Lower lobe of right lung (tissue), 2 donors: ENCODE measurements around the gene MAGT1. TPM values are rescaled to one million over a fixed set of nuclear protein-coding genes. Genes with fewer than 3 reads are reported as not detected.
"Not testable (repeated sequence)": the region's sequence is repeated elsewhere in the genome, so short reads cannot be mapped to it uniquely, and the experiment has no call there.

Experiments used
- ATAC-seq, 2 donors: fragments of 200-7000 bp; cut with Tn5 transposase; one replicate each; pipeline ENCODE4 v1.9.1; 2020 to 2022; ENCODE audit warnings: mild to moderate bottlenecking in 2 of 2, moderate library complexity in 2 of 2
- DNase-seq: peaks from one replicate; pipeline ENCODE4 v3.0.0-alpha.2; 2020
- H3K27ac ChIP-seq: fragments of 200-600 bp; one replicate; pipeline ENCODE4 v1.8.0; 2022
- H3K27me3 ChIP-seq: fragments of 200-600 bp; one replicate; pipeline ENCODE4 v1.8.0; 2022; ENCODE audit warnings: low read depth
- H3K36me3 ChIP-seq: fragments of 200-600 bp; one replicate; pipeline ENCODE4 v1.8.0; 2022; ENCODE audit warnings: mild to moderate bottlenecking
- H3K4me1 ChIP-seq: fragments of 200-600 bp; one replicate; pipeline ENCODE4 v1.8.0; 2022
- H3K4me3 ChIP-seq: fragments of 200-600 bp; one replicate; pipeline ENCODE4 v1.8.0; 2022; ENCODE audit warnings: mild to moderate bottlenecking
- H3K9me3 ChIP-seq: fragments of 200-600 bp; one replicate; pipeline ENCODE4 v1.8.0; 2022
- CTCF ChIP-seq: fragments of 200-600 bp; IDR thresholded peaks from one replicate; pipeline ENCODE4 v1.8.0; 2022; ENCODE audit warnings: antibody characterized with exemption, mild to moderate bottlenecking
- intact Hi-C: fragments of 100-400 bp; cut with DNase I; formaldehyde crosslinking; loops from one replicate; pipeline ENCODE4 v1.11.0; 2022
- long read RNA-seq: library from polyadenylated mRNA; unstranded; transcript quantifications from one replicate; pipeline ENCODE4 v2.0.0, GENCODE V29; 2021
- total RNA-seq: library from RNA; stranded (reverse); fragmentation: NEBNext Ultra II Directional; extraction: Animal tissue kit (Norgen Biotek cat#: 25700); gene quantifications from one replicate; pipeline ENCODE4 v1.2.1, GENCODE V29; 2021
- donor health status: DM: no; HTN: yes; CAD: no; lungs with severe emphysema.

MAGT1 gene
- 57.9 TPM for total RNA-seq
- long read RNA-seq, full-length matches to known transcripts = 15 of 24 reads
- long read RNA-seq, partial matches to known transcripts = 1 of 24 reads
- long read RNA-seq, other reads (novel, unspliced or antisense) = 8 of 24 reads

GRCh38 chrX:77894921-77895886, at the start of gene MAGT1:
Gene MAGT1 (minus strand): TSS chrX:77895435. CDS start chrX:77895410, 25 bp downstream.
- Histone ChIP-seq H3K36me3 (no peaks in the 10 kb centered on the region), H3K27ac (peak within 1 kb of the TSS; percentile 93), H3K9me3 (no peaks in the 10 kb centered on the region), H3K27me3 (no peaks in the 10 kb centered on the region), H3K4me1 (no peaks in the 10 kb centered on the region), H3K4me3 (peak within 1 kb of the TSS; percentile 70)
- DNase-seq = peak; percentile 93
- peak; percentile 96 to 98 for ATAC-seq
- intact Hi-C loops = no loop called here
- no peak for TF ChIP-seq CTCF

DNA sequence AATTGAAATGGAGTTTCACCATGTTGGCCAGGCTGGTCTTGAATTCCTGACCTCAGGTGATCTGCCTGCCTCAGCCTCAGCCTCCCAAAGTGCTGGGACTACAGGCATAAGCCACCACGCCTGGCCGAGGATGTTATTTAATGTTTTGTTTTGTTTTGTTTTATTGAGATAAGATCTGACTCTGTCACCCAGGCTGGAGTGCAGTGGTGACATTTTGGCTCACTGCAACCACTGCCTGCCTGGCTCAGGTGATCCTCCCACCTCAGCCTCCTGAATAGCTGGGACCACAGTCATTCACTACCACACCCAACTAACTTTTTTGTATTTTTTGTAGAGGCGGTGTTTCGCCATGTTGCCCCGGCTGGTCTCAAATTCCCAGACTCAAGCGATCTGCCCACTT, 49.8 kb upstream of the MAGT1 start:
- H3K4me3 ChIP-seq, intact Hi-C loops, H3K4me1 ChIP-seq, H3K27me3 ChIP-seq, DNase-seq, H3K27ac ChIP-seq, H3K36me3 ChIP-seq, H3K9me3 ChIP-seq, ATAC-seq: not testable (repeated sequence)

DNA sequence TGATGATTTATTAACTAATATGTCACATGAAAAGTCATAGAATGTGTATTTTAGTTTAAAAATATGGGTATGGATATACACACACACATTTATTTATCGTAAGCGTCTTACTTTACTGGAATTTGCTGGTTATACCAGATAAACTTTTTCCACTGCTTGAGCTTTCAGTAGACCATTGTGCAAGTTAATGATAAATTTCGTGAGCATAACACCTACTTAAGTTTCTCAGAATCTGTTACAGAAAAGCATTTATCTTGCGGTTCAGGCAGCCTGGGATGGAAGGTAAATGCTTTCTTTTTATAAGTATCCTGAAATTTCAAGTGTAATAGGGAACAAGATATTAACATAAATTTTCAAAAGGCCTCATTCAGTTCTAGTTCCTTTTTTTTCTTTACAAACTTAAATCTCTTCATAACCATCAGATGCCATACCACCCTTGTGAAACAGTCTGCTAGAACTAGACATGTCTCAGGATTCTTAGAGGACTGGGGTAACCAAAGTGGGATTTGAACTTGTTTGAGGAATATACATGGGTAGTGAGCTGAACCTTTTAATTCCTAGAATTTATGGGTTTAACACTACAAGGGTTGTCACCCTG, 42.9 kb upstream of the MAGT1 start:
- no peak for ATAC-seq
- intact Hi-C loops = no loop called here

GRCh38 chrX:77937291-77937690, 42.1 kb upstream of the MAGT1 start:
- ATAC-seq = peak in 1 of 2 donors; percentile 40
- Histone ChIP-seq H3K36me3 (no peaks in the 10 kb centered on the region), H3K4me1 (no peaks in the 10 kb centered on the region), H3K9me3 (no peaks in the 10 kb centered on the region), H3K4me3 (no peak overlapping the region), H3K27ac (no peak overlapping the region), H3K27me3 (no peaks in the 10 kb centered on the region)
- DNase-seq = no peak
- no peak for TF ChIP-seq CTCF
- intact Hi-C loops = no loop called here

More for the DNA sequence above, 42.9 kb upstream of the MAGT1 start:
- no peak overlapping the region for H3K27ac ChIP-seq
- no peak for DNase-seq
- no peaks in the 10 kb centered on the region for H3K27me3 ChIP-seq
- no peaks in the 10 kb centered on the region for H3K9me3 ChIP-seq
- TF ChIP-seq CTCF = no peak
- no peaks in the 10 kb centered on the region for H3K4me1 ChIP-seq
- H3K36me3 ChIP-seq = no peaks in the 10 kb centered on the region
- no peak overlapping the region for H3K4me3 ChIP-seq

DNA sequence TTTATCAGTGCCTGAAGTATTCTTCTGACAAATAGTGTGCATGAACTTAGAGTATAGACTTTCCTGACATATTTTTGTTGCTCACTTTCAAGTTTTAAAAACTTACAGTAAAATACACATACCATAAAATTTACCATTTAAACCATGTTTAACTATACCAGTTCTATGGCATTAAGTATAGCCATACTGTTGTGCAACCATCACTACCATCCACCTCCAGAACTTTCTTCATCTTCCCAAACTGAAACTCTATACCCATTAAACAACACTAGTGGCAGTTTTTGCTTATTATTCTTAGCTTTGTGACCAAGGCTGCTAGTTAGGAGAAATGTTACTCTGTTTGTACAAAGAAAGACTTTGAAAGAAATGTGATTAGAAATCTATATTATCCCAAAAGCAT, 41.1 kb upstream of the MAGT1 start:
- Histone ChIP-seq H3K4me3 (no peak overlapping the region), H3K27ac (no peak overlapping the region), H3K4me1 (no peaks in the 10 kb centered on the region), H3K36me3 (no peaks in the 10 kb centered on the region), H3K27me3 (no peaks in the 10 kb centered on the region), H3K9me3 (no peaks in the 10 kb centered on the region)
- DNase-seq = no peak
- intact Hi-C loops = no loop called here
- no peak for ATAC-seq
- no peak for TF ChIP-seq CTCF

DNA sequence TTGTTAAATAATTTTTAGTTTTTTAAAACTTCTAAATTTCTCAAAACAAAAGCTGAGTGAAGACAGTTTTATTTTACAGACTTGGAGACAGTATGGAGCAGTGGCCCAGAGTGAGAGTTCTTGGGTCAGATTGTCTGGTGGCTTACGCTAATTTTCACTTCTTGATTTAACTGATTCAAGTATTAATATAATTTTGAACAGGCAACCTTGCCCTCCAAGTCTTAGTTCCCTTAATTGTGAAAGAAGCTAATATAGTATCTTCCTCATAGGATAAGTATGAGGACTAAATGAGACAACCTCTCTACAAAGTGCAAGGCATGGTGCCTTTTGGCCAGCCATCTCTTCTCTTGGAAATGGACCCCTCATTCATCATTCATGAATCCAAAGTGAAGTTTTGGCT, 40.7 kb upstream of the MAGT1 start:
- TF ChIP-seq CTCF = no peak
- Histone ChIP-seq H3K36me3 (no peaks in the 10 kb centered on the region), H3K4me1 (no peaks in the 10 kb centered on the region), H3K9me3 (no peaks in the 10 kb centered on the region), H3K27me3 (no peaks in the 10 kb centered on the region), H3K27ac (no peak overlapping the region), H3K4me3 (no peak overlapping the region)
- intact Hi-C loops = no loop called here
- ATAC-seq = no peak
- no peak for DNase-seq
